Adrenal gland (tissue), 12 donors: ENCODE results near the gene CTRB2. TPM values are rescaled to one million over a fixed set of nuclear protein-coding genes. Genes with fewer than 3 reads are reported as not detected.
A peak's percentile ranks its signal among the peaks of the same experiment; 100 is the strongest.
"Not testable (repeated sequence)": the region's sequence is repeated elsewhere in the genome, so short reads cannot be mapped to it uniquely, and the experiment has no call there.

ENCODE experiments used
- DNase-seq, 7 donors: peaks; one replicate each; pipeline ENCODE4 v3.0.0-alpha.2; 2019 to 2020
- H3K27ac ChIP-seq, 5 donors: fragments of 200-600 bp; sonication (generic) in 4 of 5; 1 replicate in 3 of 5; 2 replicates in 2 of 5; pipeline versions ENCODE4 v1.5.1 to v1.8.0; 2016 to 2020; ENCODE audit warnings: mild to moderate bottlenecking in 1 of 5
- H3K27me3 ChIP-seq: fragments of 200-600 bp; 2 replicates; pipeline ENCODE4 v1.8.0; 2021
- H3K36me3 ChIP-seq, 2 donors: fragments of 200-600 bp; replicated peaks in 1 of 2; 1 replicate in 1 of 2; 2 replicates in 1 of 2; pipeline versions ENCODE4 v1.5.1 to v1.8.0; 2018 to 2022
- H3K4me1 ChIP-seq, 2 donors: fragments of 200-600 bp; replicated peaks in 1 of 2; 1 replicate in 1 of 2; 2 replicates in 1 of 2; pipeline versions ENCODE4 v1.5.1 to v1.8.0; 2018 to 2021
- H3K4me3 ChIP-seq, 4 donors: fragments of 200-600 bp; sonication (generic) in 3 of 4; one replicate each; pipeline ENCODE4 v1.5.1; 2016 to 2018
- H3K9me3 ChIP-seq, 3 donors: fragments of 200-600 bp; sonication (generic) in 1 of 3; replicated peaks in 1 of 3; 1 replicate in 2 of 3; 2 replicates in 1 of 3; pipeline versions ENCODE4 v1.5.1 to v1.8.0; 2016 to 2021
- CTCF ChIP-seq, 6 experiments: fragments of 450-650 bp in 4 of 6; fragments of 200-600 bp in 2 of 6; sonication (generic) in 1 of 6; IDR thresholded peaks; 1 replicate in 5 of 6; 2 replicates in 1 of 6; pipeline versions ENCODE4 v1.5.1 to v1.8.0; 2016 to 2021; ENCODE audit warnings: antibody characterized with exemption in 6 of 6, mild to moderate bottlenecking in 2 of 6, moderate library complexity in 1 of 6
- POLR2A ChIP-seq, 2 donors: fragments of 450-650 bp; IDR thresholded peaks; one replicate each; pipeline ENCODE4 v1.6.1; 2017; ENCODE audit warnings: antibody characterized with exemption in 2 of 2, mild to moderate bottlenecking in 2 of 2, moderate library complexity in 1 of 2
- WGBS, 4 donors: extraction: QIAGEN DNeasy Blood & Tissue Kit in 2 of 4; methylation state at CpG; one replicate each; pipeline versions ENCODE4 v1.1.5 to v1.1.7; 2013 to 2017; 5-methylcytosine and 5-hydroxymethylcytosine counted together
- intact Hi-C, 2 donors: fragments of 100-400 bp; cut with DNase I; formaldehyde crosslinking; loops; one replicate each; pipeline versions ENCODE4 v1.14.1 to v1.15.0; 2022 to 2023
- polyA plus RNA-seq, 3 donors: library from polyadenylated mRNA; stranded (reverse); fragments of 200-250 nt in 2 of 3; fragments of 350-450 nt in 1 of 3; fragmentation: Illumina TruSeq in 1 of 3; extraction: RNeasy Lipid Tissue Mini Kit (QIAGEN cat#74804) in 1 of 3; gene quantifications; one replicate each; pipeline ENCODE4 v1.2.3, GENCODE V29; 2013 to 2014
- total RNA-seq, 9 donors: library from RNA; depleted of rRNA in 4 of 9; stranded (reverse); fragments of >200 nt in 4 of 9; fragments of 120-200 nt in 1 of 9; fragmentation: NEBNext Ultra II Directional in 1 of 9; extraction: Animal tissue kit (Norgen Biotek cat#: 25700) in 1 of 9; gene quantifications; one replicate each; pipeline versions ENCODE4 v1.1.0 to v1.2.4, GENCODE V29; 2013 to 2023
- donor health status: healthy with polysubstance abuse.
- donor health status: Bipolar disorder and iron deficiency.
- donor health status: DM: yes; HTN: yes; CAD: no.
- donor health status: DM: no; HTN: no; CAD: no.
- donor health status: DM: no; HTN: no; CAD: no.
- donor health status: DM: yes; HTN: yes; CAD: no.

Gene CTRB2
- total and polyA plus RNA-seq, 12 donors, result 0.88 to 15.1 (median 3.3) TPM; not detected in 5

GRCh38 chr16:75244225-75244809, 37.4 kb upstream of the CTRB2 start:
- intact Hi-C loops, result no loop called here
- peak overlapping the region in 4 of 5 donors; percentile 75 to 96 (median 86) for H3K27ac ChIP-seq
- 43 to 81% (median 69%) methylated on average over 2 to 7 of the region's 7 CpGs for WGBS, 4 donors
- H3K27me3 ChIP-seq, result no peaks in the 10 kb centered on the region
- DNase-seq, result peak in 3 of 7 donors; percentile 49 to 60 (median 57)
- no peaks in the 10 kb centered on the region for H3K9me3 ChIP-seq
- peaks cover 0 to 21% of the 10 kb centered on the region in 2 donors for H3K36me3 ChIP-seq
- H3K4me1 ChIP-seq, result peaks cover 27 to 68% of the 10 kb centered on the region in 2 donors
- no peak for TF ChIP-seq POLR2A (IDR thresholded peaks at IDR 0.05)
- TF ChIP-seq CTCF (IDR thresholded peaks at IDR 0.05), result no peak
- H3K4me3 ChIP-seq, result no peak overlapping the region

GRCh38 chr16:75243667-75244224, 36.8 kb upstream of the CTRB2 start:
- H3K27me3 ChIP-seq, result no peaks in the 10 kb centered on the region
- peaks cover 32 to 68% of the 10 kb centered on the region in 2 donors for H3K4me1 ChIP-seq
- 71 to 85% (median 78%) methylated on average over 3 to 20 of the region's 20 CpGs for WGBS, 4 donors
- H3K36me3 ChIP-seq, result peaks cover 0 to 21% of the 10 kb centered on the region in 2 donors
- H3K4me3 ChIP-seq, result no peak overlapping the region
- TF ChIP-seq POLR2A (IDR thresholded peaks at IDR 0.05) (no peak), CTCF (IDR thresholded peaks at IDR 0.05) (no peak)
- intact Hi-C loops, result no loop called here
- no peaks in the 10 kb centered on the region for H3K9me3 ChIP-seq
- no peak for DNase-seq
- H3K27ac ChIP-seq, result peak overlapping the region in 3 of 5 donors; percentile 75 to 96 (median 94)

DNA sequence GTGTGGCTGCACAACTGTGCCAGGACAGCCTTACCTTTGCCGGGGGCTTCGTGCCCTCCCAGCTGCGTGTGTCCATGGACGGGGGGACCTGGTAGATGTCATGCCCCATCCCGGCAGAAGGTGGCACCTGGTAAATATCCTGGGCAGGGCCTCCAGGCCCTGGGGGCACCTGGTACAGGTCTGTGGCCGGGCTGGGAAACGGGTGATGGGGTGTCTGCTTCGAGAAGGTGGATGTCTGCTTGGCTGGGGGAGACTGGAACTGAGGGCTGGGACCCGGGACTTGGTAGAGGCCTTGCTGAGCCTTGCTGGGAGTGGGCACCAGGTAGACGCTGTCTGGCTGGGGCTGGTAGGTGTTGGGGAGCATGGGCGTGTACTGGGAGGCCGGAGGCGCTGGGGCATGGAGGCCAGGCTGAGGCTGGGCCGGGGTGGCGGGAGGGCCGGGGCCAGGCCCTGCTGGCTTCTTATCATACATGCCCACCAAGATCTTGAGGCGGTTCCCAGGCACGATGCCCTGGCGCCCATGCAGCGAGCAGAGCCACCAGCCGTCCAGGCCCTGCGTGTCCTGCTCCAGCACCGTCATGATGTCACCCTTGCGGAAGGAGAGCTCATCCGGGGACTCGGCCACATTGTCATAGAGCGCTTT, 35.6 kb upstream of the CTRB2 start:
- 89 to 96% (median 92%) methylated on average over 12 to 27 of the region's 27 CpGs for WGBS, 4 donors
- intact Hi-C loops, H3K27me3 ChIP-seq, H3K9me3 ChIP-seq, H3K4me3 ChIP-seq: not testable (repeated sequence)
- H3K36me3 ChIP-seq, result peaks cover 0 to 21% of the 10 kb centered on the region in 2 donors
- DNase-seq, result peak in 1 of 7 donors; percentile 6
- H3K4me1 ChIP-seq, result peaks cover 38 to 68% of the 10 kb centered on the region in 2 donors
- H3K27ac ChIP-seq, result peak overlapping the region in 1 of 5 donors; percentile 16

DNA sequence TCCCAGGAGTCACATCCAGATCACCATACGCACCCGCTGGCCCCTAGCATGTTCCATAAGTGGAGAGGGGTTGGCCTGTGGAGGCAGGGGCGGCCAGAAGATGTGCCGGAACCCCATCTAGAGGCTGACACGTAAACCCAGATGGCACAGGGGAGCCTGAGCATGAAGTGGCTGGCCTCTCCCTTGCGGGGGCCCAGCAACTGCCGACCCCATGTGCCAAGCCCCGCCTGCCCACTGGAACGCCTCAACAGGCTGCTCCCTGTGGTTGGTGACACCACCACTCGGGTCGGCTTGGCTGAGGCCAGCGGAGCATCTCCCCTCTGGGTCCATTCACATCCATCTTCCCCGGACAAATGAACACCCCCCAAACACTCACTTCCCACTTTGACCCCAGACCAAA, 35.0 kb upstream of the CTRB2 start:
- peak overlapping the region in 1 of 5 donors; percentile 16 for H3K27ac ChIP-seq
- WGBS, 4 donors, result 91 to 95% (median 92%) methylated on average over 11 to 13 of the region's 13 CpGs

More for the DNA sequence above, 35.0 kb upstream of the CTRB2 start:
- H3K4me3 ChIP-seq, result no peak overlapping the region
- DNase-seq, result no peak
- TF ChIP-seq POLR2A (IDR thresholded peaks at IDR 0.05) (no peak), CTCF (IDR thresholded peaks at IDR 0.05) (no peak)
- H3K4me1 ChIP-seq, result peaks cover 38 to 66% of the 10 kb centered on the region in 2 donors
- intact Hi-C loops, result no loop called here
- peaks cover 0 to 21% of the 10 kb centered on the region in 2 donors for H3K36me3 ChIP-seq
- no peaks in the 10 kb centered on the region for H3K27me3 ChIP-seq
- no peaks in the 10 kb centered on the region for H3K9me3 ChIP-seq
